Measurements from ENCODE around the gene MCHR1.
"Not testable (repeated sequence)": the region's sequence is repeated elsewhere in the genome, so short reads cannot be mapped to it uniquely, and the experiment has no call there.

The MCHR1 gene

DNA sequence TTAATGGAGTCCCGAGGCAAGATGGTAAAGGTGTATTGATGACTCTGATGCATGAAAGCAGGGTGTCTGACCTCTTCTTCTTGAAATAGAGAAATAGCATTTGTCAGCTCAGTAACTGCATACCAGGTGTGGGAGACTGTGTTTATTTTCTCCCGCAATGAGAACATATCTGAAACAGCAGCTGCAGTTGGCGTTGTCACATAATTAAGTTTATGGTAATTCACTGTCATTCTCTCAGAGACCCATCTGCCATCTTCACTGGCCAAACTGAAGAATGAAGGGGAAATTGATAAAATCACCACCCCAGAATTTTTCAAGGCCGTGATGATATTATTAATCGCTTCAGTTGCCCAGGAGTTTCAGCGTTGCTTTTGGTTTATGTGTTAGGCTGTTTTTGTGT lies 20.1 kb upstream of the MCHR1 start:
- no peak for DNase-seq

DNA sequence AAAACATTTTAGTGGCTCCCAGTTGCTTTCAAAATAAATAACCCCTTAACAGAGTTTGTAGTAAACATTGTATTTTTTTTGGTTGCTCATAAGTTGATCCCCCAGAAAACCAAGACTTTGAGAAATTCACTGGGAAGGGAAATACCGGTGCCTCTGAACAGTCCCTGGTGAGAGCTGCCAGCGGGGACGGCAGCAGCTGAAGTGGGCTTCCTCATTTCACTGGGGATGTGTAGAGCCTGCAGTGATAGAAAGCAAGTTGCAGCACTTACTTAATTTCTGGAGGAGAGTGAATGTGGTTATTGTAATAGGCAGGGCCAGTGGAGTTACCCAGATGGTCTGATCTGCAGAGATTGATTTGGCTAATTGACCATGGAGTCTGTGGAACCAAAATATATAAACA lies 18.6 kb upstream of the MCHR1 start:
- no peak for DNase-seq

DNA sequence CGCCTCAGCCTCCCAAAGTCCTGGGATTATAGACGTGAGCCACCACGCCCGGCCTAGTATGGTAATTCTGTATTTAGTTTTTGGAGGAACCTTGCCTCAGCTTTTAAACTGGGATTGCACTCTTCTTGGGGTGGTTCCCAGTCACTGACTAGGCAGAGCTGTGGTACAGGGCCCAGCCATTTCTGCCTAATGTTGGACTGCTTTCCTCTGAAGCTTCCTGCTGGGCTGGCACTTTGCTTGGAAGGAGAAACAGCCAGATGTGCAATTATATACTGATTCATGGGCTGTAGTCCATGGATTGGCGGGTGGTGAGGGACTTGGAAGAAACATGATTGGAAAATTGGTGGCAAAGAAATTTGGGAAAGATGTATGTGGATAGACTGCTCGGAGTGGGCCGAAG lies 17.6 kb upstream of the MCHR1 start:
- DNase-seq, result no peak

DNA sequence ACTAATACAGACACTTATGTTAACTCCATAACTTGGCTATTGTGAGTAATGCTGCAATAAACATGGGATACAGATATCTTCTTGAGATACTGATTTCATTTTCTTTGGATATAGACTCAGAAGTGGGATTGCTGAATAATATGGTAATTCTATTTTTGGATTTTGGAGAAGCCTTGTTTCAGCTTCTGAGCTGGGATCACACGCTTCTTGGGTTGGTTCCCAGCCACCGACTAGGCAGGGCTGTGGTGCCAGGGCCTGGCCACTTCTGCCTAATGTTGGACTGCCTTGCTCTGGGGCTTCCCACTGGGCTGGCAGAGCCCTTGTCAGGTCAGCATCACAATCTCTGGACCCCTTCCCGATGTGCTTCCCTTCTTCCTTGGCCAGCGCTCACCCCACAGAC lies 14.0 kb upstream of the MCHR1 start:
- no peak for DNase-seq

DNA sequence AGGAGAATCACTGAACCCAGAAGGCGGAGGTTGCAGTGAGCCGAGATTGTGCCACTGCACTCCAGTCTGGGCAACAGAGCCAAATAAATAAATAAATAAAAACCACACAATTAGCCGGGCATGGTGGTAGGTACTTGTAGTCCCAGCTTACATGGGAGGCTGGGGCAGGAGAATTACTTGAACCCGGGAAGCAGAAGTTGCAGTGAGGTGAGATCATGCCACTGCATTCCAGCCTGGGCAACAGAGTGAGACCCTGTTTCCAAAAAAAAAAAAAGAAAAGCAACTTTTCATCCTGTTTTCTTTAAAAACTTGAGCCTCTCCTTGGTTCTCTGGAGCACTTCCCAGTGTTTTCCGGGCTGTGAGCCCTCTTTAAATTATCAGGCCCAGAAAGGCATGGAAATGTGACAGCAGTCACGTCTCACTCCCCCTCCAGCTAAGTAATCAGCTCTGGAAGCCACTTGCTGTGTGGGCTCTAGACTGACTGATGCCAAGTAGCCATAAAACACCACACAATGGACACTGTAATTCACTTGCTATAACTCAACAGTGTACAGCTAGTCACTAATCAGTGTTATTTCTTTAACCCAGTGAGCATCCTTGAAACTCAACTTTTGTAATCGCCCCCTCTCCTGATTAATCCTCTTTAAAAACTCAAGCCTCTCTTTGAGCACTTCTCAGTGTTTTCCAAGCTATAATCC lies 13.0 kb upstream of the MCHR1 start:
- DNase-seq, result no peak

DNA sequence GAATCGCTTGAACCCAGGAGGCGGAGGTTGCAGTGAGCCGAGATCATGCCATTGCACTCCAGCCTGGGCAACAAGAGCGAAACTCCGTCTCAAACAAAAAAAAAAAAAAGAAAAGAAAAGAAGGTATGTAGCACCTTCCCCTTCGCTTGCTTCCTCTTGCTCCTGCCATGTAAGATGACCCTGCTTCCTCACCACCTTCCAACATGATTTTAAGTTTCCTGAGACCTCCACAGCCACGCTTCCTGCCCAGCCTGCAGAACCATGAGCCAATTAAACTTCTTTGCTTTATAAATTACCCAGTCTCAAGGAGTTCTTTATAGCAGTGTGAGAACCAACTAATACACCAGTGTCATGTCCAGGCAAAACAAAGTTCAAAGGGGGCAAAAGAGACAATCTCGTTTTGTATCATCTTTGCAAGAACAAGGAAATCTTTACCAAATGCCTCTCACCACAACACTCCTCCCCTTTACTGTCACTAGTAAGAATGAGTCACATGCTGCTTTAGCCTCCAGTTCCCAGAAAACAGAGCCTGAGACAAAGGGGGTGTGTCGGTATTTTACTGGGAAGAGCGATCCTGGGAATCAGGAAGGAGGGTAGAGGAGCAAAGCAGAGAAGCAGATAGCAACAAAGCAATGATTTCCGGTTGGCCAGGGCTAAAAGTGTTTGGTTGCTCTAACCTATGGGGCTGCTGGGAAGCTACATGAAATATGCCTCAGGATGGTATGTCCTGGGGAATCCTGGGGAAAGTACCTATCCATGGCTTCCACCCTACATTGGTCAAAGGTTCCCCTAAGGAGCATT lies 10.5 kb upstream of the MCHR1 start:
- no peak for DNase-seq

DNA sequence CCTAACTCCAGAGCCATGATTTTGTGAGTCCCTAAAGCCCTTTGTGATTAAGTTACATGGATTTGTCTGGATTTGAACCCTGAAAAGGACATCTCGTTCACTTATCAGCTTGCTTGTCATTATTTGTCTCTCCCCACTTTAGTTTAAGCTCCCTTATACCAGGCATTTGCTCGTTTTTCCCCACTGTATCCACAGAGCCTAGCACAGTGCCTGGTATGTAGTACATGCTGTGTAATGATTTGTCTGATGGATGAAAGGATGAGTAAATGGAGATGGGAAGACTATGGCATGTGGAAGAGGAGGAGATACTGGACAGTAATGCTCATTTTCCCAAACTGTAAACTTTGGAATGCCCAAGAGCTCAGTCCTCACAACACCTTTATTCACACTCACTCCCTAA lies 9.2 kb upstream of the MCHR1 start:
- DNase-seq, result no peak

- no peak for DNase-seq
Measured at GRCh38 chr22:40671369-40671768, 7.9 kb upstream of the MCHR1 start.

- no peak for DNase-seq
Measured at GRCh38 chr22:40671796-40672360, 7.4 kb upstream of the MCHR1 start.

DNA sequence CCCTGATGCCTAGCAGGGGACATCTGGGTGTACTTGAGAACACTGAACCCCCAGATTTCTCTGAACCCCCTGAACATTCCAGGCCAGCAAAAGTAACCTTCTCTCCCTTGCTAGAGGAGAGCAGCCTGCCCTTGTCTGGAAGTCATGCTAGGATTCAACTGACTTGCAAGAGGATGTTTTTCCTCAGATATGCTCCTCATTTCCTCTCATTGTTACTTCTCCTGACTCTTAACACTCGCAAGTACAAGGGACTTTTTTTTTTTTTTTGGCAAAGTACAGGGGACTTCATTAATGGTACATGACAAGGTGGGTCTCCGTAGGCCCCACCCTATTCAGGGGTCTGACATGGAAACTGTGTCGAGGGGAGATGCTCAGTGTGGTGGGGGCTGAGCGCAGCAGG lies 6.3 kb upstream of the MCHR1 start:
- no peak for DNase-seq

DNA sequence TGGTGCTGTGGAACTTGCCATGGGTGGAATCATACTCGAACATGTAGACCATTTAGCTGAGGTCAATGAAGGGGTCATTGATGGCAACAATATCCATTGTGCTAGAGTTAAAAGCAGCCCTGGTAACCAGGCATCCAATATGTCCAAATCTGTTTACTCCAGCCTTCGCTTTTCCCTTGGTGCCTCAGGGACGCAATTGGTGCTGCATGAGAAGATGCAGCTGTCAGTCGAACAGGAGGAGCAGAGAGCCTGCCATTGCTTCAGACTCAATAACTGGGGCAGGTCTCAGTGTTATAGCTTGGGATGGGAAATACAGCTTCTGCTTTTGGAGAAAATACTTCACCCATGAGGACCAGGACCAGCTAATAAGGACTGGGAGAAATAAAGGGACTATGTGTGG lies 5.0 kb upstream of the MCHR1 start:
- DNase-seq, result no peak

GRCh38 chr22:40676166-40676565 lies 3.1 kb upstream of the MCHR1 start:
- not testable (repeated sequence) for DNase-seq

GRCh38 chr22:40676644-40677043 lies 2.6 kb upstream of the MCHR1 start:
- DNase-seq, result no peak

GRCh38 chr22:40678493-40679248 lies 613 bp upstream of the MCHR1 start:
- DNase-seq, result no peak

DNA sequence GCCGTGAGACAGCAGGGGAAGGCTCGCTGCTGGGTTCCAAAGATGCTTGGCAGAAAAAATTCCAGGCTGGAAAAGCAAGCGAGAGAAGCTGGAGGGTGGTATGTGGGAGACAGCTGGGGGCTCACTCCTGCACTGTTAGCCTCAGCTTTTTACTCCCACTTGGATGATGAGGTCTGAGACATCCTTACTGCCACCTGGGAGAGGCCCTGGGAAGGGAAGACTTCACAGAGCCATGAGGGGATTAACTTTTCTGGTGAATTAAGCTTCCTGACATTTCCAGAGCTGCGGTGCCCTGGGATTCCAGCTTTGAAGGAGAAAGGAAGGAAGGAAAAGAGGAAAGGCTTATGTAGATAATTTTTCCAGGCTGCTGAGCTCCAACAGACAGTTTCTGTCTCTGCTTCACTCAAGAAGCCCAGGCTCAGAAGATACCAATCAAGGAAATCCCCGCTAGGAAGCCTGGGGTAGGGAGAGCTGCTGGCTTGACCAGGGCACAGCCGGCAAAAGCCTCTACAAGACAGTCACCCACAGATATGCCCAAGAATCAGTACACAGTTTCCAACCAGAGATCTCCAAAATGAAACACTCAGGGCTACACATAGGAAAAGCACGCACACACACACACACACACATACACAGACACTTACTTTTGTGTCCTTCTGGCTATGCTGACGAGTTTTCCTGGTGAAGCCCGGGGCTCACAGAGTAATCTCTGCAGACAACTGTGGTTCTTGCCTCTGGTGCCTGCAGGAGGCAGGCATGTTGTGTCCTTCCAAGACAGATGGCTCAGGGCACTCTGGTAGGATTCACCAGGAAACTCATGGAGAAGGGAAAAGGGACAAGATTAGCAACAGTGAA lies 907 bp downstream of the MCHR1 start:
- no peak for DNase-seq

- DNase-seq, result no peak
Measured at GRCh38 chr22:40680819-40681183, 1.5 kb downstream of the MCHR1 start.

DNA sequence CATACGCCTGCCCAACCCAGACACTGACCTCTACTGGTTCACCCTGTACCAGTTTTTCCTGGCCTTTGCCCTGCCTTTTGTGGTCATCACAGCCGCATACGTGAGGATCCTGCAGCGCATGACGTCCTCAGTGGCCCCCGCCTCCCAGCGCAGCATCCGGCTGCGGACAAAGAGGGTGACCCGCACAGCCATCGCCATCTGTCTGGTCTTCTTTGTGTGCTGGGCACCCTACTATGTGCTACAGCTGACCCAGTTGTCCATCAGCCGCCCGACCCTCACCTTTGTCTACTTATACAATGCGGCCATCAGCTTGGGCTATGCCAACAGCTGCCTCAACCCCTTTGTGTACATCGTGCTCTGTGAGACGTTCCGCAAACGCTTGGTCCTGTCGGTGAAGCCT lies 2.2 kb downstream of the MCHR1 start:
- DNase-seq, result no peak

DNA sequence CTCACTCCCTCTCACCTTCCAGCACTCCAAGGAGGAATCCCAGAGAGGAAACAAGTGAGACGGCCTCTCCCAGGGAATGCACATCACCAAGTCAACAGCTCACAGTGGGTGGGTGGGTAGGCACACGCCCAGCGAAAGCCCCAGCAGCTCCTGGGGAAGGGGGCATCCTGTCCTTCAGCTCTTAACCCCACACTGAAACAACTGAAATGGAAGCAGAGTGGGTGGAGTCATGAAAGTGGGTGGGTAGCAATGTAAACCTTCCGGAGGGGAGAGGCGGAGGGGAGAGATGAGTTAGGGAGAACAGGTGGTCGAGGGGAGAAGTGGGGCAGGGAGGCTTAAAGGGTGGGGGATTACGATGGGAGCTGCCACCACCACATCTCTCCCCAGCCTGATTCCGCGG lies 5.4 kb downstream of the MCHR1 start:
- no peak for DNase-seq

GRCh38 chr22:40685406-40685805 lies 6.1 kb downstream of the MCHR1 start:
- DNase-seq, result no peak

DNA sequence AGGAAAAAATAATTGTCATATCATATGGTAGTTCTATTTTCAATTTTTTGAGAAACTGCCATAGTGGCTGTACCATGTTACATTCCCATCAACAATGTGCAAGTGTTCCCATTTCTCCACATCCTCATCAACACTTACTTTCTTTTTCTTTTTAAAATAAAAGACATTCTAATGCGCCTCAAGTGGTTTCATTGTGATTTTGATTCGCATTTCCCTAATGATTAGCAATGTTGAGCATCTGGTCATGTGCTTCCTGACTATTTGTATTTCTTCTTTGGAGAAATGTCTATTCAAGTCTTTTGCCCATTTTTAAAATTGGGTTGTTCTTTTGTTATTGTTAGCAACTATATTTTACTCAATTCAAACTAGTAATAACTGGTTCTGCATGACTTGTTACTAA lies 8.4 kb downstream of the MCHR1 start:
- no peak for DNase-seq

- no peak for DNase-seq
Measured at GRCh38 chr22:40690370-40690769, 11.1 kb downstream of the MCHR1 start.

DNA sequence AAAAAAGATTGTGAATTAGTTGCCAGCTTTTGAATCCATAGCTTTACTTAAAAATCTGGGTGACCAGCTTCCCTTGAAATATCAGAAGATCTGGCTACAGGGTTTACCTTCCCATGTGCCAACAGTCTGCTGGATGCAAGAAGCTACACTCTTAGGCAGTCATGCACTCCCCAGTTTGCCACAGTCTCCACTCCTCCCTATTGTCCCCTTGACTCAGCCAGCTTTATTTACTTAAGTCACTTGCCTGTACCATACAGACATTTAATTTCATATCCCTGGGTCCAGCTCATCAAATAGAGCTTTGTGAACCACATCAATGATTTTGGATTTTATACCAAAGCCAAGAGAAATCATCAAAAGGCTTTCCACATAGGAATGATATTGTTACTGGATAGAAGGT lies 12.2 kb downstream of the MCHR1 start:
- no peak for DNase-seq

DNA sequence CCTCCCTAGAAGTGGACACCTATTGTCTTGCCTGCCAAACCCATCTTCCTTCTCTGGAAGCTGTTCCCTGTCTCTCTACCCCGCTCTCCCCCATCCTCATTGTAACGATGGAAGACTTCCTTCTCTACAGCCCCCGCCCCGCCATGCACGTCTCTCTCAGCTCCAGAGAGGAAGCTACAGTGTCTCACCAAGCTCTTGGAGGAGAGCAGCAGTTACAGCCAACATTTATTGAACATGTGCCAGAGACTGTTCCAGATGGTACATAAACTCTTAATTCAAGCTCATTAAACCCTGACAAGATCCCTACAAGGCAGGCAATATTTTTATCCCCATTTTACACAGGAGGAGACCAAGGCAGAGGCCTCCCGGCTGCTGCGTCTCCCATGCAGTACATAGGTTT lies 15.1 kb downstream of the MCHR1 start:
- no peak for DNase-seq

Measured in activated naive CD4-positive, alpha-beta T cell (primary cell).